ENCODE results near the gene HOXD10.

The HOXD10 gene

DNA sequence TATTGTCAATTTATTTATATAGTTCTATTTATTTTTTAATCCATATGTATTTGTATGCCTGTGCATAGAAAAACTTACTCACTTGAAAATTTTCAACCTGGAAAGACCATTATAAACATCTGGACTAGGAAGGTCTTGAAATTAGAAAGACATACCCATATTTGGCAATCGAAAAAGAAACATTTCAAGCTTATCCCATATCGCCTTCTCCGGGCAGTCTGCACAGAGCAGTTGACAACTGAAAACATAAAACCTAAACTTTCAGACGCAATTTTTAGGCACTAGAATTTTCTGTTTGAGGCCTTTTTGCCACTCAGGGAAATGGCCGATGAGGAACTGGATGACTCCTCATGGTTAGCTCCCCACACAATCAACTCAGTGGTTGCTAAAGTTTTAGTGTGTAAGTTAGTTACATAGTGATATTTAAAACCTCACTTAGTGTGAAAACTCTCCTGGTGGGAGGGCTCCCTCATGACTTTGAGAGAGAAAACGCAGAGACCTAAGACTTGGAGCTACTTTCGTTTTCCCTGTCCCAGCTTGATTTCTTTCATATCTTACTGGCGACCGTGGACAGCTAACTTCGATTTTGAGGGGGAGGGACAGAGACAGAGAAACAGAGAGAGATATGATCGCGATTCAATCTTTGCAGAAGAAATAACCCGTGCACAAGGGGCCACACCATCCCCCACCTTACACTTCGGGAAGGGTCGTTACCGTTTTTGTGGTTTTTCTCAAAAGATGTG lies 20.2 kb upstream of the HOXD10 start:
- DNase-seq (ENCODE audit: low read depth, low spot score) = no peak

DNA sequence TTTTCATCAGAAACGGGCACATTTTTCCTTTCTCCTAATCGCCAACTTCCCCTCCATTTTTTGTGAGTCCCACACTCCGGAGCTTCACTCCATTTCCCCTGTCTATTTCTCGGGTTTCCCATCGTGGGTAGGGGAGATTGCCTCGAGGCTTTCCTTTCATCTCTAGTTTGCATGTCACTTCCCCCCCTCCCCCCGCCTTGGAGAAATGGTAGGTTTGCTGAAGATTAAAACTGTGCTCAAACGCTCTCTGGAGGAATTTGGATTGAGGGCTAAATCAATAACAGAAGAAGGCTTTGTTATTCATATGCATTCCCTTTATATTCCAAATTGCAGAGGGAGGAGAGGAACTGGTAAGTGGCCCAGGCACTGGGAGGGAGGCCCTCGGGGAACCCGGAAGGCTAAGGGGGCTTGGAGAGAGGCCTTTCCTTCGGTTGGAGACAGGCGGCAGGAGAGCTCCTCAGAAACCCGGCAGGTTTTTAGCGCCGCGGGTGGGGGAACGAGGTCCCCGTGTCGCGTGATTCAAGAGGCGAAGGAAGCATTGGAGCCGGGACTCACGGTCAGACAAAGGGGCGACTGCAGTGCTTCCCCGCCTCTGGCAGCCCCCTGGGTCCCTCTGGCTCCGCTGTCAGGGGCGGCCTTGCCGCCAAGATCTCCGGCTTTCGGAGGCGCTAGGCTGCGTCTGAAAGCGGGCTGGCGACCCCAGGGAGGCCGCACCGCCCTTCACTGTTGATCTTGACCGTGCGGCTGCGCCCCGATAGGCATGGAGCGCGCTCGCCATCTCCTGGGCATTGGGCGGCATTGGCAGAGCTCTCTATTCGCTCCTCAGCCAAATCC lies 19.4 kb upstream of the HOXD10 start:
- DNase-seq (ENCODE audit: low read depth, low spot score) = no peak

- no peak for DNase-seq (ENCODE audit: low read depth, low spot score)
Measured at GRCh38 chr2:176097820-176098365, 18.7 kb upstream of the HOXD10 start.

DNA sequence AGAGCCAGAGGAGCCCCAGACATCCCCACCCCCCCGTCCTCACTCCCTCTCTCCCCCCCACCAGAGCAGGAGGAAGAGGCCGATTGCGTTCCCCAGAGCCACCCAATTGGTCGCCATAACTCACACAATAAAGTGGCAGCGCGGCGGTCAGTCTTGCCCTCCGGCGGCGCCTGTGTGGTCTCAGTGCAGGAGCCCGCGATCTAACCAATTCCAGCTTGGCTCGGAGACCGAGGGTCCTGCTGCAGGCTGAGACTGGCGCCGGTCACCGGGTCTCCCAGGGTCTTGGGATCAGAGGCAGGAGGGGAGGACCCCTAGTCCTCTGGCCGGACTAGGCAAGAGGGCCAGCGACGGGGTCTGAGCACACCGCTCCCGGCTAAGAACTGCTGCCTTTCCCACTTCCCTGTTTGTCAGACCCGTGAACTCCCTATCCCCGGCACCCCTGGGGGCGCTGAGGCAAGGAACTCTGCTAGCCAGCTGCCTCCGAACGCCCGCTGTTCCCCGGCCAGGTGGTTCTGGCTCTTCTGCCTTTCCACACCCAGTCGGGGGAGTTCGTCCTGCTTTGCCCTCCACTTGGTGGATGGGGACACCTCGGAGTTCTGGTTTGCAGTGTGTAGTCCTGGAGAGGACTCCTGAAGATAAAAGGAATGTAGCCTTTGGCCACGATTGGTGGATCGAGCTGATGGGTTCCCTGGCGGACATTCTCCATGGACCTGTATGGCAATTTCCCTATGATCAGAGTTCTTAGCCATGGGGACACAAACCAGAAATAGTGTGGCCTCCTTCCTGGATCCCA lies 18.0 kb upstream of the HOXD10 start:
- no peak for DNase-seq (ENCODE audit: low read depth, low spot score)

GRCh38 chr2:176099159-176099727 lies 17.3 kb upstream of the HOXD10 start:
- no peak for DNase-seq (ENCODE audit: low read depth, low spot score)

DNA sequence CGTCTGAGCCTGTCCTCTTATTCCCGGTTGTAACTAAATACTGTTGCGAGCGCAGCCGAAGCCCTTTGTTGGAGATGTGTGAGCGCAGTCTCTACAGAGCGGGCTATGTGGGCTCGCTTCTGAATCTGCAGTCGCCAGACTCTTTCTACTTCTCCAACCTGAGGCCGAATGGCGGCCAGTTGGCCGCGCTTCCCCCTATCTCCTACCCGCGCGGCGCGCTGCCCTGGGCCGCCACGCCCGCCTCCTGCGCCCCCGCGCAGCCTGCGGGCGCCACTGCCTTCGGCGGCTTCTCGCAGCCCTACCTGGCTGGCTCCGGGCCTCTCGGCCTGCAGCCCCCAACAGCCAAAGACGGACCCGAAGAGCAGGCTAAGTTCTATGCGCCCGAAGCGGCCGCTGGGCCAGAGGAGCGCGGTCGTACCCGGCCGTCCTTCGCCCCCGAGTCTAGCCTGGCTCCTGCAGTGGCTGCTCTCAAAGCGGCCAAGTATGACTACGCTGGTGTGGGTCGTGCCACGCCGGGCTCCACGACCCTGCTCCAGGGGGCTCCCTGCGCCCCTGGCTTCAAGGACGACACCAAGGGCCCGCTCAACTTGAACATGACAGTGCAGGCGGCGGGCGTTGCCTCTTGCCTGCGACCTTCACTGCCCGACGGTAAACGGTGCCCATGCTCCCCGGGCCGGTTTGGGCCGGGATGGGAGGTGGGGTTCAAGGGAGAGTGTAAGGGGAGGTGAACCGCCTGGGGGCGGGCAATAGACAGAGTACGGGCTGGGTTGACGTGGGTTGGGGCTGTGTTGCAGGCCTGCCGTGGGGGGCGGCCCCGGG lies 16.6 kb upstream of the HOXD10 start, which contains the start of gene HOXD12:
TSS of gene HOXD12 (plus strand) at position 68 of the 819 bp plus-strand sequence. CDS start at position 75, 7 bp downstream.
- DNase-seq (ENCODE audit: low read depth, low spot score) = no peak

DNA sequence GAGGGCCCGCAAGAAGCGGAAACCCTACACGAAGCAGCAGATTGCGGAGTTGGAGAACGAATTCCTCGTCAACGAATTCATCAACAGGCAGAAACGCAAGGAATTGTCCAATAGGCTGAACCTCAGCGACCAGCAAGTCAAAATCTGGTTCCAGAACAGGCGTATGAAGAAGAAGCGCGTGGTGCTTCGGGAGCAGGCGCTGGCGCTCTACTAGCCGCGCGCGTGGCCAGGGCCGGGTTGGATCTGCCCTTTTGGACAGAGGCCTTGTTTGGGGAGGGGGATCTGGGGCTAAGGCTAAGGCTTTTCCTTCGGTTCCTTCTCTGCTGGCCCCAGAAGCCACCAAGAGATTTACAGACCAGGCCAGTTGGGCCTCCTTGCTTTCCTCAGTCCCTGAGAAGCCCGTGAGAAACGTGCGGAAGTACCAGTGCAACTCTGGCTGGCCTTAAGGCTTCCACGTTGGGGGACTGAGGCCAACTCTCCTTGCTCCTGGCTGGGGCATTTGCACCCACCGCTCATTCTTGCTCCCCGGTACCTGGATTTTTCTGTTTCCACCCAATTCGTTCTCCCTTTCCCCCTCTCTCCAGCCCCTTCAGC lies 15.9 kb upstream of the HOXD10 start:
- no peak for DNase-seq (ENCODE audit: low read depth, low spot score)

- DNase-seq (ENCODE audit: low read depth, low spot score) = no peak
Measured at GRCh38 chr2:176101216-176101830, 15.3 kb upstream of the HOXD10 start.

DNA sequence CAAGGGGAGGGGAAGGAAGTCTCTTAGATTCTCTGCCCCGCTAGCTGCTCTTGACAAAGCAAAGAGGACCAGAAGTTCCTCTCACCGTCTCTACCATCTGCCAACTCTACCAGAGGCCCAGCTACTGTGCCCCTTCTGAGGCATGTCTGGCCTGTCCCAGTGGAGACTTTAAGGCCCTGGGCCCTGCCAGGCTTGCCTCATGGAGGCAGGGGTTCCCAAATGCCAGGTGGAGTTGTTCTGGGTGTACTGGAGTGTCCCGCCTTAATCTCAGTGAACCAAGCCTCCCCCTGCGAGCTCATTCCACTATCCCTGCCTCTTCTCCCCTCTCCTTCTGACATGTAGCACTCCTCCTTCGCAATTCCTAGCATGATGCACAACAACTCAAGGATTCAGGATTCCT lies 14.7 kb upstream of the HOXD10 start:
- DNase-seq (ENCODE audit: low read depth, low spot score) = no peak

- no peak for DNase-seq (ENCODE audit: low read depth, low spot score)
Measured at GRCh38 chr2:176102309-176102866, 14.2 kb upstream of the HOXD10 start.

DNA sequence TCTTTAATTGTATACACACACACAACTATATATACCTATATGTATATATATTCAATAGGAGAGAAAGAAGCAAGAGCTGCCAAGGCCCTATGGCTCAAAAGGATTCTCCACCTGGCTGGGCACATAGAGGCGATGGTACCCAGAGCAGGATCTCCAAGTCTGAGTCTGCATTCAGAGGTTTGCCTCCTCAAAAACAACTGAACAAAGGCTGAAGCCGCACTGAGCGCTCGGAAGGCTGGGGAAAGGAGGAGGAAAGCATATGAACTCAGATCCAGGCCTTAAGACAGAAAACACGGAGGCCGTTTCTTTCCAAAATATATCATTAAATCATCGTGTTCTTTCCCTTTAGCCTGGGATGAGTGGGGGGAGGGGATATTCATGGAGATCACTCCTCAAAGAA lies 13.4 kb upstream of the HOXD10 start:
- no peak for DNase-seq (ENCODE audit: low read depth, low spot score)

DNA sequence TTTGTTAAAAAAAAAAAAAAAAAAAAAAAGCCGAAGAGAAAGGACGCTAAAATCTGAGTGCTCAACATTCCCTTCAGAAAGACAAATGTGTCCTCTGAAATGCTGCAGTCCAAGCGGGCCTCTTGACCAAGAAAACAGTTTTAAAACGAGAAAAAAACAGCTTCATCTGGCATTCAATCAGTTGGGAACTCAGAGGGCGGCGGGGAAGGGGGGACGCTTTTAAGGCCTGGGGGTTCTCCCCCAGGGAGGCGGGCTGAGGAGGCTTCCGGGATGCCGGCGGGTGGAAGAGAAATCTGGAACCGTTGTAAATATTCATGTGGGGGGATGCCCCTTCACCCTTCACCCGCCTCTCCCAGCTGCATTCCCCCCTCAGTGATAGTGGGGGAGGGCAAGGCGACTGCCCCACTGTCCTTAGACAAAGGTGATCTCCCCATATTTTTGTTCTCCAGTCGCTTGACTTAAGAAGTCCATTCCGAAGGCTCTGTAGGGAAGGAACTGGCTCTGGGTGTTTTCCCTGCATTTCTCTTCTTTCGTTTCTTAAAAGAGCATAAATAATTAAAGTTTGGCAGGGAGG lies 12.7 kb upstream of the HOXD10 start:
- DNase-seq (ENCODE audit: low read depth, low spot score) = no peak

DNA sequence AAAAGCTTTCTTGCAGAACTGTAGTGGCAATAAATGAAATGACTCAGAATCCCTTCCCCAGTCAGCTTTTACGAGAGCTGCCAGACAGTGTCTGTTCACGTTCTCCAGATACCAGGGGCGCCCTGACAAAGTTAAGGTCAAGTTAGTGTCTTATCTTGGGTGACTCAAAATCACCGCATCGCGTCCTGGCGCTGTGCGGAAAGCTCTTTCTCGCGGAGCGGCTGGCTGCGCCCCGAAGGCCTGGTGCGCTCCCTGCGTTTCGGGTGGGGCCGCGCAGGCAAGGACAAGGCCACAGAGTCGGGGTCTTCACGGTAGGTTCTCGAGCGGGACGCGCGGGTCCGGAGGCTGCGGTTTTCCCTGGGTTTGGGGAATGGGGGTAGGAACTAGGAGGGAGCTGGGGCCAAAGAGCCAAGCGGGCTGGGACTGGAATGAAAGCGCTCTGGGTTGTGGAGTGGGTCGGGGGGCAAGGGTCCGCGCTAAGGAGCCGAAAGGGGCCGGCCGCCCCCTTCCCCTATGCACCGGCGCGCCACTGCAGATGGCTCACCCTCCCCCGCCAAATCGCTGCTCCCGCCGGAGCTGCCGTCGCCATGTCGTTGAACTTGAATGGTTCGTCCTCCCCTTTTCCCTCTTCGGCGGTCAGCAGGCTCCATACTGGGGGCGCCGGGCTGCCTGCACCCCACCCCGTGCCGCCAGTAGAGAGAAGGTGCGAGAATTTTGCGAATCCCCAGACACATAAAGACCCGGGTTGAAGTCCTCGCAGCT lies 12.1 kb upstream of the HOXD10 start:
- DNase-seq (ENCODE audit: low read depth, low spot score) = no peak

GRCh38 chr2:176105078-176105729 lies 11.4 kb upstream of the HOXD10 start:
- no peak for DNase-seq (ENCODE audit: low read depth, low spot score)

DNA sequence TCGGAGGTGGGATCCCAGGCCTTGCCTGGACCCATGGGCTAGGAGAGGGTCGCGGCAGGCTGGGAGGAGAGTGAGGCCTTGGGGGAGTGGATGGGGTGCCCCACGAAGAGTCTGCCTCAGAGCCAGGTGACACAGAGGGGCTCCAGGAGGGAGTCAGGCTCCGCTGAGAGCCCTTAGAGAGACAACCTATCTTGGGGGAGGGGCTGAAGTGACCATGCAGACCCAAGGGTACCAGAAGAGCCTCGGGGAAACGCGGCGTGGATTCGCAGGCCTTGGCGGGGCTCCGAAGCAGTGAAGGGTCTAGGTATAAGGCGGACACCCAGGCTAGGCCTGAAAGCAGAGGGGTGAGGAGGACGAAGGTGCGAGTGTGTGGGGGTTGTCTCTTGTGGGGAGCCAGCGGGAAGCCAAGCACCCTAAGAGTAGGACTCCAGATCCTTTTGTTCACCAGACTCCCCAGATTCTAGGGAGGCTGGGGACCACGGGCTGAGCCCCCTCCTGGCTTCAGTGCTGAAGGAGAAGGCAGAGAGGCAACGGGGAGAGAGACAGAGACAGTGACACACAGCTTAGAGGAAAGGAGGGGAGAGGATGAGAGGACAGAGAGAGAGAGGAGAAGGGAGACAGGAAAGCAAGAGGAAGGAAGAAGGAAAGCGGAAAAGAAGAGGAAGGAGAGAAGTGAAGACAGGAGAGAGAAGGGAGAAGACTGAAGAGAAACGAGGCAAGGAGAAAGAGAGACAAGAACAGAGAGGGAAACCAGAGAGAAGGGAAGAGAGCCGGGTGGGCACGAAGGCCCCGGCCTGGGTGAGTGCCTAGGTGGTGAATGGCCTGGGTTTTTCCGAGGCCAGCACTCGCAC lies 10.6 kb upstream of the HOXD10 start:
- DNase-seq (ENCODE audit: low read depth, low spot score) = no peak

GRCh38 chr2:176106581-176107539 lies 9.7 kb upstream of the HOXD10 start, which contains the start of gene HOXD11:
TSS of gene HOXD11 (plus strand) at chr2:176107280. CDS start at chr2:176107356, 76 bp downstream.
- no peak for DNase-seq (ENCODE audit: low read depth, low spot score)

Data from activated naive CD8-positive, alpha-beta T cell treated with anti-CD3 and anti-CD28 coated beads, Interleukin-2, amount 50 U/mL, for 16 hours (primary cell).